Liver (tissue), 9 donors: ENCODE results near the gene AUH. TPM values are rescaled to one million over a fixed set of nuclear protein-coding genes. Genes with fewer than 3 reads are reported as not detected.

ENCODE experiments used
- DNase-seq: peaks from one replicate; pipeline ENCODE4 v3.0.0-alpha.2; 2017; ENCODE audit warnings: low spot score
- H3K27ac ChIP-seq, 2 donors: one replicate each; pipeline ENCODE4 v1.7.0; 2013; ENCODE audit warnings: inconsistent platforms in 2 of 2, low read length in 2 of 2, control low read depth in 1 of 2, low read depth in 1 of 2, mild to moderate bottlenecking in 1 of 2
- H3K27me3 ChIP-seq, 4 donors: one replicate each; pipeline versions ENCODE4 v1.6.1 to v1.7.0; 2013; ENCODE audit warnings: low read length in 3 of 4, inconsistent platforms in 1 of 4, mild to moderate bottlenecking in 1 of 4, moderate library complexity in 1 of 4; ENCODE audit not compliant: control insufficient read depth in 4 of 4, insufficient read depth in 4 of 4
- H3K36me3 ChIP-seq, 4 donors: one replicate each; pipeline versions ENCODE4 v1.6.1 to v1.7.0; 2013; ENCODE audit warnings: low read length in 3 of 4, mild to moderate bottlenecking in 3 of 4, low read depth in 1 of 4, moderate library complexity in 1 of 4; ENCODE audit not compliant: control insufficient read depth in 4 of 4, insufficient read depth in 3 of 4
- H3K4me1 ChIP-seq, 4 donors: one replicate each; pipeline versions ENCODE4 v1.6.1 to v1.7.0; 2013; ENCODE audit warnings: low read length in 3 of 4, mild to moderate bottlenecking in 3 of 4, moderate library complexity in 1 of 4; ENCODE audit not compliant: control insufficient read depth in 4 of 4, insufficient read depth in 4 of 4
- H3K4me3 ChIP-seq, 3 donors: one replicate each; pipeline versions ENCODE4 v1.6.1 to v1.7.0; 2013; ENCODE audit warnings: low read length in 3 of 3, control low read depth in 1 of 3, low read depth in 1 of 3, mild to moderate bottlenecking in 1 of 3
- H3K9ac ChIP-seq, 2 donors: one replicate each; pipeline ENCODE4 v1.7.0; 2013; ENCODE audit warnings: low read length in 2 of 2, mild to moderate bottlenecking in 2 of 2, moderate library complexity in 2 of 2, control low read depth in 1 of 2, low read depth in 1 of 2
- H3K9me3 ChIP-seq, 4 donors: one replicate each; pipeline versions ENCODE4 v1.6.1 to v1.7.0; 2013; ENCODE audit warnings: low read length in 3 of 4; ENCODE audit not compliant: control insufficient read depth in 4 of 4
- ATF3 ChIP-seq: IDR thresholded peaks from 2 replicates; pipeline ENCODE4 v1.6.1; 2016; ENCODE audit warnings: antibody characterized with exemption
- CTCF ChIP-seq: fragments of 150-350 bp; IDR thresholded peaks from 2 replicates; pipeline ENCODE4 v1.5.1; 2017; ENCODE audit warnings: improper control_type of control experiment, low read depth, low read length; ENCODE audit not compliant: missing input control
- EGR1 ChIP-seq, 2 donors: IDR thresholded peaks; 2 replicates each; pipeline ENCODE4 v1.6.1; 2016 to 2018; ENCODE audit warnings: antibody characterized with exemption in 2 of 2, low read depth in 2 of 2
- FOXA1 ChIP-seq: IDR thresholded peaks from 2 replicates; pipeline ENCODE4 v1.6.1; 2016; ENCODE audit warnings: antibody characterized with exemption
- FOXA2 ChIP-seq: IDR thresholded peaks from 2 replicates; pipeline ENCODE4 v1.6.1; 2016; ENCODE audit warnings: antibody characterized with exemption
- GABPA ChIP-seq, 2 donors: IDR thresholded peaks in 1 of 2; conservative IDR thresholded peaks in 1 of 2; 2 replicates each; pipeline ENCODE4 v1.6.1; 2016; ENCODE audit warnings: antibody characterized with exemption in 2 of 2, mild to moderate bottlenecking in 1 of 2, moderate library complexity in 1 of 2
- HNF4A ChIP-seq, 2 donors: conservative IDR thresholded peaks; 2 replicates each; pipeline ENCODE4 v1.6.1; 2016; ENCODE audit warnings: antibody characterized with exemption in 2 of 2, mild to moderate bottlenecking in 2 of 2
- HNF4G ChIP-seq: IDR thresholded peaks from 2 replicates; pipeline ENCODE4 v1.6.1; 2016; ENCODE audit warnings: antibody characterized with exemption
- JUND ChIP-seq, 2 donors: IDR thresholded peaks; 2 replicates each; pipeline ENCODE4 v1.6.1; 2016; ENCODE audit warnings: antibody characterized with exemption in 2 of 2
- MAX ChIP-seq: IDR thresholded peaks from 2 replicates; pipeline ENCODE4 v1.6.1; 2016; ENCODE audit warnings: antibody characterized with exemption
- NR2F2 ChIP-seq: IDR thresholded peaks from 2 replicates; pipeline ENCODE4 v1.6.1; 2016; ENCODE audit warnings: antibody characterized with exemption
- RAD21 ChIP-seq, 2 donors: IDR thresholded peaks; 2 replicates each; pipeline ENCODE4 v1.6.1; 2016; ENCODE audit warnings: antibody characterized with exemption in 2 of 2, mild to moderate bottlenecking in 2 of 2
- REST ChIP-seq: IDR thresholded peaks from 2 replicates; pipeline ENCODE4 v1.6.1; 2016; ENCODE audit warnings: antibody characterized with exemption, mild to moderate bottlenecking
- RXRA ChIP-seq, 2 donors: IDR thresholded peaks; 2 replicates each; pipeline ENCODE4 v1.6.1; 2017 to 2018; ENCODE audit warnings: antibody characterized with exemption in 2 of 2, mild to moderate bottlenecking in 1 of 2
- SP1 ChIP-seq: IDR thresholded peaks from 2 replicates; pipeline ENCODE4 v1.6.1; 2018; ENCODE audit warnings: antibody characterized with exemption, mild to moderate bottlenecking
- TAF1 ChIP-seq: conservative IDR thresholded peaks from 2 replicates; pipeline ENCODE4 v1.6.1; 2016; ENCODE audit warnings: antibody characterized with exemption, mild to moderate bottlenecking
- YY1 ChIP-seq: IDR thresholded peaks from 2 replicates; pipeline ENCODE4 v1.6.1; 2016; ENCODE audit warnings: antibody characterized with exemption, mild to moderate bottlenecking
- ZBTB33 ChIP-seq: IDR thresholded peaks from 2 replicates; pipeline ENCODE4 v1.6.1; 2016; ENCODE audit warnings: antibody characterized with exemption
- WGBS: extraction: QIAGEN DNeasy Blood & Tissue Kit; methylation state at CpG from one replicate; pipeline ENCODE4 v1.1.7; 2013; 5-methylcytosine and 5-hydroxymethylcytosine counted together
- polyA plus RNA-seq, 2 donors: library from polyadenylated mRNA; stranded (reverse) in 1 of 2; unstranded in 1 of 2; fragments of 200-250 nt in 1 of 2; fragments of >200 nt in 1 of 2; fragmentation: Nextera tagmentation in 1 of 2; extraction: Ambion mirVana in 1 of 2; gene quantifications; one replicate each; pipeline versions ENCODE4 v1.2.1 to v1.2.3, GENCODE V29; 2013 to 2015
- total RNA-seq, 2 donors: library from RNA; depleted of rRNA; stranded (reverse); fragments of >200 nt; gene quantifications; one replicate each; pipeline ENCODE4 v1.2.3, GENCODE V29; 2014
- donor health status: healthy.
- donor health status: healthy.
- donor health status: healthy.
- donor health status: healthy.
- donor health status: healthy.

Gene AUH
- total and polyA plus RNA-seq, 4 donors, result 12.1 to 30.0 (median 24.9) TPM

- peaks cover 8 to 42% (median 17%) of the 10 kb centered on the region in 4 donors for H3K4me1 ChIP-seq
- H3K9ac ChIP-seq, result peak overlapping the region in 1 of 2 donors; percentile 33
- H3K9me3 ChIP-seq, result no peaks in the 10 kb centered on the region
- no peaks in the 10 kb centered on the region for H3K27me3 ChIP-seq
- DNase-seq, result no peak
- H3K4me3 ChIP-seq, result no peak overlapping the region
- H3K27ac ChIP-seq, result peak overlapping the region; percentile 83 to 99
- TF ChIP-seq RXRA (IDR thresholded peaks at IDR 0.05), result no peak
- no peak for TF ChIP-seq REST
- H3K36me3 ChIP-seq, result no peaks in the 10 kb centered on the region
Observed at GRCh38 chr9:91198405-91198804, 163.3 kb downstream of the AUH start.

GRCh38 chr9:91197232-91198181, 164.2 kb downstream of the AUH start:
- peak overlapping the region; percentile 98 to 99 for H3K27ac ChIP-seq
- no peak for DNase-seq
- TF ChIP-seq JUND (IDR thresholded peaks at IDR 0.05) (peak; percentile 74 to 90), CTCF (no peak), MAX (peak; percentile 97), ZBTB33 (peak; percentile 80), EGR1 (IDR thresholded peaks at IDR 0.05; ENCODE audit: low read depth in 2 of 2) (peak in 1 of 2 donors; percentile 67), TAF1 (peak; percentile 52), GABPA (IDR thresholded peaks at IDR 0.05 in 1 of 2, conservative IDR thresholded peaks at IDR 0.05 in 1 of 2) (peak in 1 of 2 donors; percentile 25), RAD21 (IDR thresholded peaks at IDR 0.05) (peak; percentile 52 to 53), ATF3 (peak; percentile 88), HNF4G (peak; percentile 92), FOXA1 (peak; percentile 96), REST (peak; percentile 70), FOXA2 (peak; percentile 95), YY1 (peak; percentile 97), RXRA (IDR thresholded peaks at IDR 0.05) (peak; percentile 91 to 95), HNF4A (conservative IDR thresholded peaks at IDR 0.05) (peak; percentile 93 to 94), SP1 (peak; percentile 88), NR2F2 (peak; percentile 92)
- H3K4me1 ChIP-seq, result peaks cover 8 to 43% (median 17%) of the 10 kb centered on the region in 4 donors
- no peaks in the 10 kb centered on the region for H3K9me3 ChIP-seq
- H3K27me3 ChIP-seq, result no peaks in the 10 kb centered on the region
- H3K4me3 ChIP-seq, result no peak overlapping the region
- H3K36me3 ChIP-seq, result no peaks in the 10 kb centered on the region
- H3K9ac ChIP-seq, result peak overlapping the region in 1 of 2 donors; percentile 33
- 20% methylated on average over 13 of the region's 13 CpGs for WGBS
